HG03558 (cell line): ENCODE data around the gene CNOT8.
"Not testable (repeated sequence)": the region's sequence is repeated elsewhere in the genome, so short reads cannot be mapped to it uniquely, and the experiment has no call there.

Experiments
- ATAC-seq: cut with Tn5 transposase; IDR thresholded peaks from one replicate; pipeline ENCODE4 v1.9.1; 2021; ENCODE audit warnings: moderate number of reproducible peaks; ENCODE audit not compliant: unreplicated experiment; ENCODE audit errors: extremely low read depth

Gene CNOT8

DNA sequence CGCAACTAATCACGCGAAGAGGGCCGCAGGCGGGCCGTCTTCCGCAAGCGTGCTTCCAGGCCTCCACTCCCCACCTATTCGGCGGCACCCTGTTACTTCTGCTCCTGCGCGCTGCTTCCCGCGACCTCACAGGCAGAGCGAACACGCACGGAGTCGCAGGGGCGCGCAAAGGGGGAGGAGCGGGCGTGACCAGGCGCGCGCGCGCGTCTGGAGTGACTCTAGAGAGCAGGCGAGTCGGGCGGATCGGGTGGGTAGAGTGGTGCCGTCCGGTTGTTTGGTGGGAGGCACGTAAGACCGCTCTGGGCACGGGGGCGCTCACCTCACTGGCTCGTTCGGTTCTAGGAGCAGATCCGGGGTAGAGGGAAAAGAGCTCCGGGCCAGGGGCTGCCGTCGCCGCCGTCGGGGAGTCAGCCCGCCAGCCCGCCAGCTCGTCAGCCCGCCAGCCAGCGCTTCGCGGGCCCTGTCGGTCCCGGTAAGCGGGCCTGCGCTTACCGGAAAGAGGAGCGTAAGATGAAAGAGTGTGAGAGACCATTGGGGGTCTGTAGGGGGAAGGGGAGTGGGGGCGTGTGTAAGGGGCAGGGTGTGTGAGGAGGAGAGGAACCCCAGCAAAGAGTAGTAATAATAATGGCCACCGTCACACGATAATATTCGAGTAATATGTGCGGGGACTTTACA is at the start of gene CNOT8:
Gene CNOT8, plus strand, starts transcription at position 331 of the 675 bp plus-strand sequence. CDS start 4,652 bp downstream, outside the sequence.
- peak; percentile 75 for ATAC-seq

DNA sequence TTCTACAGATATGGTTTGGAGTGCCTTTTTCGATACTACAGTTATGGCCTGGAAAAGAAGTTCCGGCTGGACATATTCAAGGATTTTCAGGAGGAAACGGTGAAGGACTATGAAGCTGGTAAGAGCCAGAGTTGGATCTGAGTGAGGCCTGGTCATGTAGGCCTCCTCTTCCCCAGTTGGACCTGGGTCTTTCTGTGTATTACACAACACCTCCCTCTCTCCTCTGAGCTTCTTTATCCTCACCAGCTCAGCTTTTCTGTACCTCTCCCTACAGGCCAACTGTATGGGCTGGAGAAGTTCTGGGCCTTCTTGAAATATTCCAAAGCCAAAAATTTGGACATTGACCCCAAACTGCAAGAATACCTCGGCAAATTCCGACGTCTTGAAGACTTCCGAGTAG is 47.2 kb upstream of the CNOT8 start:
- ATAC-seq: no peak

DNA sequence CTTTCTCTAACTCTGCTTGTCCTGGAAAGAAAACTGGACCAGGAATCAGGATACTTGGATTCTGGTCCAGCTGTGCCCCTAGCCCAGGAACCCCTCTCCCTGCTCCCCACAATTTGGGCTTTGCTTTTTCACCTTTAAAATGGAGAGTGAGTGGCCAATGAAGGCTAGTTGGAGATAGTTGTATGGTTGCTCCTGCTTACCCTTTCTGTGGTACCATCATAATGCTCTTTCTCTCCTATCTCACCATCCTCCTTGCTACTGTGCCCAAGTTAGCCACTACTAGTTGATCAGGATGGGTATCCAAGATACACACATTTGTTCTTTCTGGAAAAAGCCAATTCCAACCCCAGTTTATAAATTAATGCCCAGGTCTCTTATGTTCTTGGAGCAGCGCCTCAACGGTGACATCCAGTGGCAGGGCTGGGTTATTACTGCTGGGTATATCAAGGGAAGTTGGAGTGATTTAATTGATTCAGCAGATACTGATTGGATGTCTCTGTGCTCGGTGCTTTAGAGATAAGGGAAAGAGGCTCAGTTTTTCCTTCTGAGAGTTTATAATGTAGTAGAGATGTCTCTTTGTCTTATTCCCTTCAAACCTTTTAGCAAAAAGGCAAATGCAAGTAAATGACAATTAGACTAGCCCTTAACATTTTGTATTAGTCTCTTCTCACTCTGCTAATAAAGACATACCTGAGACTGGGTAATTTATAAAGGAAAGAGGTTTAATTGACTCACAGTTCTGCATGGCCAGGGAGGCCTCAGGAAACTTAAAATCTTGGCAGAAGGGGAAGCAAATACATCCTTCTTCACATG is 46.6 kb upstream of the CNOT8 start:
- no peak for ATAC-seq

DNA sequence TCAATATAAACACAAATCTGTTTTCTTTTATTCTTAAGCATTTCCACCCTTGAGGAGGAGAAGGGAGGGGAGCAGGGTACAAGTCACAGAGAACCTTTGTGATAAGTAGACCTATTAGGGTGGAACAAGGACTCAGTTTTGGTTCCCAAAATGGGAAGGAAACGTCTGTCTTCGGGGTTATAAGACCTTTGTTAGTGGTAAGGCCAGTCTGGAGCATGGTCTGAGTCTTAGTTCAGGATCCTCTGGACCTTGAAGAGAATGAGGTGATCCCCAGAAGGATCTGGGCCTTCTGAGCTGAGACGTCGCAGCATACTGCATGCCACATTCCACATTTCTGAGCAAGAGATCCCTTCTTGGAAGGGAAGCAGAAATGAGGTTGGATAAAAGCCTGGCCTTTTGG is 45.3 kb upstream of the CNOT8 start:
- no peak for ATAC-seq

DNA sequence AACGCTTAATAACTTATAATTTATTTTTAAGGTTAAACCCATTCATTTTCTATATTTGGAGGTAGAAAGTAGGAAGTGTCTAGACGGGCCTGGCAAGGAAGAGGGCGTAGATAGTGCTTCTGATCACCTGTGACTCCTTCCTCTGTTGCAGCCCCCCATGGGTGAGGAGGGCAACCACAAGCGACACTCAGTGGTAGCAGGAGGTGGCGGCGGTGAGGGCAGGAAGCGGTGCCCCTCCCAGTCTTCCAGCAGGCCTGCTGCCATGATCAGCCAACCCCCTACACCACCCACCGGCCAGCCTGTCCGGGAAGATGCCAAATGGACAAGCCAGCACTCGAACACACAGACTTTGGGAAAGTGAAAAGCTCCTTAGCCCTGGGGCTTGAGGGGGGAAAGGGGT is 44.7 kb upstream of the CNOT8 start:
- ATAC-seq: no peak

DNA sequence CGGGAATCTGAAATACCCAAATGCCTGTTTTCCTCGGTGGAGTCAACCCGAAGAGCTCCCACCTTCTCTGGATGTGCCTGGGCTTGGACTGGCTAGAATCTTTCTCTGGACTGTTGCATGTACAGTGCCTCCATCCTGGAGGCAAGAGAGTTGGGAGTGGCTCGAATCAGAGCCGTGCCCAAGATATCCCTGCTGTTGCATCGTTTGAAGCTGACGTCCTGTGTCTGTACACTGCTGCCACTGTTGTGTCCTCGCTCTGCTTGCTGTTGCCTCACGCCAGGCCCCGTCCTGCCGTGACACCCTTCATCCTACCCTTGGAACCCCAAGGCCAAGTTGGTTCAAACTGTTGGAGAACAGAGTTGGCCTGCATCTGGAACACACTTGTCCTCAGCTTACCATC is 43.4 kb upstream of the CNOT8 start:
- ATAC-seq: no peak

DNA sequence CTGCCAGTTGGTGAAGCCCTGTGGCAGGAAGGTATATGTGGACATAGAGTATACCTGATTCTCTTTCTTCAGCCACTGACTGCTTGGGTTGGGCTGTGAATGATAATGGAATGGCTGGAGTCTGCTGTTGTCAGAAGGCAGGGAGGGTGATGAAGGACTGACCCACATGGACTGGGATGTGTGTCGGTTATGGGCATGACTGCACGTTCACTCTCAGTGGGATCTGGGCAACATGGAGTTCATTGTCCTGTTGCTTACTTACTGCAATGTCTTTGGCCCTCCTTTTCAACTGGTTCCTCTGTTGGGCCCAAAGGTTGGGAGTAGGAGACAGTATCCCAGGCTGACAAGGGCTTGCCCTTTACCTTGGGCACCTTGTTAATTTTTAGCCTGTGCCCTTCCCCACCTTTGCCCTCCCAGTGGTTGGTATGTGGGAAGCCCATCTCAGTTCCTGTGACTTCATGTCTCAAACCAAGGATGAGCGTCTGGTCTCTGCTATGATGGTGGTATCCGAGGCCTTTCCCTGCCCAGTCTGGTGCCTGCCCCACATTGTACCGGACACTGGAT is 42.7 kb upstream of the CNOT8 start:
- no peak for ATAC-seq

DNA sequence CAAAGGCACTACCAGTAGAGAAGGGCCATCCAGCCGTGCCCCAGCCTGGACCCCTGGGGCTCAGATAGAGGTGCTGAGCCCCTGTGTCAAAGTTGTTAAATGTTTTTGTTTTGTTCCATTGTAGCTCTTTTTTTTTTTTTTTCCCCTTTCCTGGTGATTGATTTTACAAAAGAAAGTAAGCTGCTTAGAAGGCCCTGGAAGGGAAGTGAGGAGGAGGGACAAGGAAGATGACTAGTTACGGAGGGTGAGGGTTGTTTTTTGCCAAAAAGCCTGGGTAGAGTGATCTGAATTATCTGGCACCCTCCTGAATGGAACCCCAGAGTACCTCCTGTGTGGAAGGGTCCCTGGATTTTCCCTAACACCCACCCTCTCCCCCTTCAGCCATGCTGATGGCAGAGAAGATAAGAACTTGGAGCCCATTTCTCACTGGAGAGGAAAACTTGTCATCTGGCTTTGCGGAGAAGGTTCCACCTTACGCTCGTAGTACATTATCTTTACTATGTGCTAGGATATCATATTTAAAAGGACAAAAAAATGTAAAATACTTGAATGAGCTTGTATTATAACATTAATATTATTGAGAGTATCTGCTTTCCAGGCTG is 41.4 kb upstream of the CNOT8 start:
- ATAC-seq: no peak

DNA sequence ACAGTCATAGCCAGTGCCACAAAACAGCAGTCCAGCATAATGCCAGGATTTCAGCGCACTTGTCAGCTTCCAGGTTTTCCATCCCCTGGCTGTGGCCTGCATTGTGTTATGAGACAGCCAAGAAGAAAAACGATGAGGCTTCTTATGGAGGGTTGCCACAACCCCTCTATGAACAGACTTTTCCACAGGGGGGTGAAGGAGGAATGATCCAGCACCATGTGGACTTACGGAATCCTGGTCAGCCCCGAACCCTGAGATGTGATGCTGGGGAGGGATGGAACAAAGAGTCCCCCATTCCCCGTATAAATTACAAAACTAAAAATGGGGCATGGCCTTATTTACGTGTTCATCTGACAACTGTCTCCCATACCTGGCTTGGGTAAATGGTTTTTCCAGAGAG is 40.6 kb upstream of the CNOT8 start:
- no peak for ATAC-seq

DNA sequence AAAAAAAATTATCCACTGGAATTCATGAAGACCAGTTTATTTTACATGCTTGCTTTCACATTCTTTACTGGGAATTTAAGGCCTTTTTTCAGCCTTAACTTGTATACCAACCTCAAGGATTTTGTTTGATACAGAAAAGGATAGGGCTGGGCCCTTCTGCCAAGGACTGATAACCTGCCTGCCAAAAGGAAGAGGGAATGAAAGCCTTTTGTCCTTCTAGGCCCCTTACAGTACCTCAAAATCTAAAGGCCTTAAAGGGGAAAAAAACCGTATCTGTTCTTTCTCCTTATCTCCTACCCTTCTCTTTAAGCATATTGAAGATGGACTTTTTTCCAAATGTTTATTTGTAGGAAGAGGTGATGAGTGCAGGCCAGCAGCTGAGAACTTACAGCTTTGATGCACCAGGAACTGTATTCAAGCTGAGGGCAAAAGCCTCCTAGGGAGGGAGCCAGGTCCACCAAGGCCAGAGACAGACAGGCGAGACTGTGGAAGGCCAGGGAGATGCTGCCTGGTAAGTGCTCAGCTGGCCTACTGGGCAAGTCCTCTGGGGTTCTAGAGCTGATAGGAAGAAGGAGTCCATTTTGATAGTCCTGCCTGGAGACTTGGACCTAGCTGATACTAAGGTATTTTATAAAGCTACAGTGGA is 39.8 kb upstream of the CNOT8 start:
- no peak for ATAC-seq

DNA sequence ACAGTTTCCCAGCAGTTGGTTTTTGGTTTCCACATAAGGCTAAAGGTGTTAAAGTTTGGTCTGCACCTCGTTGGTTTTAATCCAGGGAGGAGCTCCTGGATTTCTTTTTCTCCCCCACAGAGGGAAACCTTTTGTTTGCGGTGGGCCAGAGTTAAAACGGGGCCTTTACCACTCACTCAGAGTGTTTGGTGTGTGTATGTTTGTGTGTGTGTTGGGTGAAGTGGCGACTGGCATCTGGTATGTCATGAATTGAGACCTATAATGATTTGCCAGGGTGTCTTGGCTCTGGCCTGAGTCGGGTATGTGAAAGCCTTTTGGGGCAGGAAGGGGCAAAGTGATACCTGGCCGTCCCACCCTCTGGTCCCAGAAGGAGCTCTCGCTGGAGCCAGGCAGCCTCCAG is 38.9 kb upstream of the CNOT8 start:
- ATAC-seq: no peak

DNA sequence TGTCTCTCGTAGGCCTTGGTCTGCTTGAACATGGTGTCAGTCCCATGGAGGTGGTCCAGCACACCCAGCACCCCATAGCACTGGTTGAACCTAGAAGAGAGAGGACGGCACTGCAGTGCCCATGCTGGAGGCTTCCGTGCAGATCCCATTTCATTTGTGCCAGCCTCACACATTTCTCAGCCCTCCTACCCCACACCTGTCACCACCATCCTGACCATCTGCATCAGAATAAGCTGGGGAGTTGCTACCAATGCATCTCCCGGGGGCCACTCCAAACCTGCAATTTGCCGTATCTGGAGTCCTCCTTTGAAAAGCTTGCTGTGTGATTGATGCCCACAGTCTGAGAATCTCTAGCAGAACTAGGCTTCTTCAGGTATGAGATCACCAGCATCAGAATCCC is 38.0 kb upstream of the CNOT8 start:
- ATAC-seq: no peak

DNA sequence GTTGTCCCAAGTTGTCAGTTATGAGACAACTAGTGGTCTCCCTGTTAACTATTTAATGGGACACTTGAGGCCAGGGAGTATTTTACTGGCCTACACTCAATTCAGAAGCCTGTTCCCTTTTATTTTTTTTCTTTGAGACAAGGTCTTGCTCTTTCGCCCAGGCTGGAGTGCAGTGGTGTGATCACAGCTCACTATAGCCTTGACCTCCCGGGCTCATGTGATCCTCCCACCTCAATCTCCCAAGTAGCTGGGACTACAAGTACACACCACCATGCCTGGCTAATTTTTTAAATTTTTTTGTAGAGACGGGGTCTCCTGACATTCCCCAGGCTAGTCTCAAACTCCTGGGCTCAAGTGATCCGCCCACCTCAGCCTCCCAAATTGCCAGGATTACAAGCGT is 35.5 kb upstream of the CNOT8 start:
- ATAC-seq: not testable (repeated sequence)

DNA sequence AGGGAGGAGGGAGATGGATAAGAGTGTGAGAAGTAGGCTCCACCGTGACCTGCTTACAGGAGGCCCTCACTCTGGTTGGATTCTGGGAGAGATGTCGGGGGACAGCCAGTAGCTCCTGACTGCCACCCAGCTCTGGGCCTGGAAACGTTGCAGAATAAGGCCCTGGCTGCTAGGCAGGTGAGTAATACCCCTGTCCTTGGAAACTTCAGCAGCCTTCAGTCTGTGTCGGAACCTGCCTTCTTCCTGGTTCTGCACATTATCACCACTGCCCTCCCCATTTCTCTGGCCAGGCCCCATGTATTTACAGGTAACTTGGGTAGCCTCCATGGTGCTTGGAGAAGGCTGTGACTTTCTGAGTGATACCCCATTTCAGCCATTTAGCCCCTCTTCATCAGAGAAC is 34.8 kb upstream of the CNOT8 start:
- no peak for ATAC-seq

DNA sequence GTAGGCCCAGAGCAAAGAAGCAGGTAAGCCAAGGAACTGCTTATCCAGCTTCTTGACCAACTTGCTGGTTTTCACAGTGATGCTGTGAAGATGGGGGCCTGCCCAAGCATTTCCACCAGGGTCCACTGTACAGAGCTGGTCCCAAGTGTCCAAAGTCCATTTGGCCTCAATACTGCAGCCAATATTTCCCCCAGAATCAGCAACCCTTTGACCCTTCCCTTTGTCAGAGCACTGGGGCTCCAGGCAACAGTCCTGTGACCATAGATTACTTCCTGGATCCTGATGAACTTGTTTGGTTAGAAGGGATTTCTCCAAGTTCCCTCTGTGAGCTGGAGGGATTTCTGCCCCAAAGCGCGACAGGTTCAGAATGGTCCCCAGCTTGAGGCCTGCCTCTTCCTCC is 34.4 kb upstream of the CNOT8 start:
- ATAC-seq: no peak

DNA sequence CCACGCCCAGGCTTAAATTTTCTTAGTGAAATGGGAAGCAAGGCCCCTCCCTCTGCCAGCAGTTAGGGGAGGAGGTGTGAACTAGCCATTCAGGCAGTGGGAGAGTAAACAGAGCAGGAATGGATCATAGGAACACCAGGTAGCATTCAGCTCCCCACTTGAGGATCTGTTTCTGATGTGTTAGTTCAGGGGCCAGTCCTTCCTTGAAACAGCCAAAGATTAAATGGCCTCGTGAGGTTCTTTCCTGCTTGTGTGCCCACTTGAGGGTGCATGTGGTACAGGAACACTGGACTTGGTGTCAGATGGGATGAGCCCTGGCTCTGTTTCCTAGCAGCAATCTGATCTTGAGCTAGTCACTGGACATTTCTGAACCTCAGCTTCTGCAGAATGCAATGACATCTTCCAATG is 29.2 kb upstream of the CNOT8 start:
- no peak for ATAC-seq

DNA sequence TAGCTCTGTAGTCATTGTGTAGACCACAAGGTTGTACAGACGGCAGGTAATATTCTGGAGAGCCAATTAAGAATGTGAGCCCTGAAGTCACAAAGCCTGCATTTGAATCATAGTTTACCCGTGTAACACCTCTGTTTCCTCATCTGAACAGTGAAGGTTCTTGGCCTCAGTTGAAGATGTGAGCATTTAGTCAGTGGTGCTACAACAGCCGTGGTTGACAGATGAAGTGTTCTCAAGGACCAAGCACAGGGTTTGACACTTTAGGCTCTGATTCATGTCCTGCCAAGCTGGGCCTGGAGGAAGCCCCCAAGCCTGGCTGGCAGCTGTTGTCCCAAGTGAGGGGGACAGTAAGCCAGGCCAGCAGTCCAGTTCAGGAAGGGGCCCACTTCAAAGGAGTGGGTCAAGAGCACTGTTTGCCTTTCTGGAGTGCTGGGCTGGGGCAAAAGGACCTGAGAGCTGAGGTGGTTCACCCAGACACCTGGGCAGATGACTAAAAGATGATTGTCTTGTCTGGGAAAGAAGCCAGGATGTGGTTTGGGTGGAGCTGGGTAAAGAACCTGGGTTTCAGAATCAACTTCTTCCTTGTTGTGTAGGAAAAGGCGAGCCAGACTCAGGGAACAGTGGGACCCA is 28.7 kb upstream of the CNOT8 start:
- ATAC-seq: no peak

DNA sequence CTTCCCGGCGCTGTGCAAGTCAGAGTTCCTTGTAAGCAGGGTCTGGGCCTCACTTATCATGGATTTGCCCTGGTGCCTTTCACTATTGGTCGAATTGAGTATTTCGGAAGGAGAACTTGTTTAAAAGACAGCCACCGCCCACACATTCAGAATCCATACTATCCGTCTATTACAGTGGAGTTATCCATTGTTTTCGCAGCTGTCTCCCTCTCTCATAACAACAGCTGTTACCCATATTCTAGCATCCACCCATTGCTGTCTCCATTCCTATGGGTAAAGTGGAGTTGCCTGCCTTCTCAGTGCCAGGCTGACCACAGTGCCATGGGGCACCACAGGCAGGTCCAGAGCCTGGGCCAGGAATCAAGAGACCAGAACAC is 28.2 kb upstream of the CNOT8 start:
- ATAC-seq: no peak

DNA sequence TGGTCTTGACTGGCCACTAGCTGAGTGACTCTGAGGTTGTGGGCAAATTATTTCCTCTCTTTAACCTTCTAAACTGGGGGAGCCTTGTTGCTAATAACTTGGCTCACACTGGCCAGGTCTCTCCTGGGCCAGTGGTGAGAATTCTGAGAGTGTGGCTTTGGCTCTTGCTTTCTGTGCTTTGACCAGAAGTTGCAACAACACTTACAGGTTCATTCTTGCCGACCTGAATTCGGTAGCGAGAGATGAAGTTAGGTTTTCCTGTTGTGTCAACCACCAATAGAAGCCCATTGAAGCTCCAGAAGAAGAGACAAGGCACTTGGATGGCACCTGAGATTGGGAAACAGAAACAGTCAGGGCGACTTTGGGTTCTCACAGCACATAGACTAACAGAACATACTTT is 27.8 kb upstream of the CNOT8 start:
- ATAC-seq: no peak

DNA sequence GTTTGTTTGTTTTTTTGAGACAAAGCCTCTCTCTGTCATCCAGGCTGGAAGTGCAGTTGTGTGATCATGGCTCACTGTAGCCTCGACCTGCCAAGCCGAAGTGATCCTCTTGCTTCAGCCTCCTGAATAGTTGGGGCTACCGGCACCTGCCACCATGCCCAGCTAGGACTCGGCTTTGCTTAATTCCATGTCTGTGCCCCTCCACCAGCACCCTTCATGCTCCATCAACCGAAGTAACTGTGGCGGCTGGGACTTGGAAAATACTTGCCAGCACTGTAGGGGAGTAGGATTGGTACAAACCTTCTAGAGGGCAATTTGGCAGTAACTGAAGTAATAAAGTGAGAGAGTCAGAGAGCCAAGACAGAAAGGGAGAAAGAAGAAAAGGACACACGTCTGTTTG is 27.0 kb upstream of the CNOT8 start:
- ATAC-seq: no peak
